Mammary epithelial cell (primary cell): ENCODE data around the gene CELSR1.

Experiments used
- EZH2 ChIP-seq: IDR thresholded peaks from 2 replicates; pipeline ENCODE4 v1.6.1; 2012; ENCODE audit warnings: low read length, inconsistent platforms, borderline replicate concordance
- TF ChIP-seq, protein P1 (sequence below), 2 donors: IDR thresholded peaks in 1 of 2; conservative IDR thresholded peaks in 1 of 2; 2 replicates each; pipeline ENCODE4 v1.5.1; 2011 to 2012; ENCODE audit warnings: inconsistent platforms in 2 of 2, low read length in 2 of 2, mild to moderate bottlenecking in 2 of 2, control low read depth in 1 of 2, low read depth in 1 of 2; ENCODE audit not compliant: insufficient read depth in 1 of 2; ENCODE audit errors: extremely low read depth in 1 of 2

DNA sequence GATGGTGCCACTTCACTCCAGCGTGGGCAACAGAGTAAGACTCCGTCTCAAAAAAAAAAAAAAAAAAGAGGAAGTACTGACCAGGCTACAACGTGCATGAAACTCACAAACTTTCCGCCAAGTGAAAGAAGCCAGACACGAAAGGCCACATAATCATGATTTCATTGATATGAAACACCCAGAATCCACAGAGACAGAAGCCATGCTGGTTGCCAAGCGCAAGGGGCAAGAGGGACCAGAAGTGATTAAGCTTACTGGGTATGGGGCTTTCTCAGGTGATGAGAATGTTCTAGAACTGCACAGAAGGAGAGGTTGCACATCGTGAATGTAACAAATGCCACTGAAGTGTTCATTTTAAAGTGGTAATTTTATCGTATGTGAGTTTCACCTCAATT, 60.9 kb downstream of the CELSR1 start:
- TF ChIP-seq, protein P1, sequence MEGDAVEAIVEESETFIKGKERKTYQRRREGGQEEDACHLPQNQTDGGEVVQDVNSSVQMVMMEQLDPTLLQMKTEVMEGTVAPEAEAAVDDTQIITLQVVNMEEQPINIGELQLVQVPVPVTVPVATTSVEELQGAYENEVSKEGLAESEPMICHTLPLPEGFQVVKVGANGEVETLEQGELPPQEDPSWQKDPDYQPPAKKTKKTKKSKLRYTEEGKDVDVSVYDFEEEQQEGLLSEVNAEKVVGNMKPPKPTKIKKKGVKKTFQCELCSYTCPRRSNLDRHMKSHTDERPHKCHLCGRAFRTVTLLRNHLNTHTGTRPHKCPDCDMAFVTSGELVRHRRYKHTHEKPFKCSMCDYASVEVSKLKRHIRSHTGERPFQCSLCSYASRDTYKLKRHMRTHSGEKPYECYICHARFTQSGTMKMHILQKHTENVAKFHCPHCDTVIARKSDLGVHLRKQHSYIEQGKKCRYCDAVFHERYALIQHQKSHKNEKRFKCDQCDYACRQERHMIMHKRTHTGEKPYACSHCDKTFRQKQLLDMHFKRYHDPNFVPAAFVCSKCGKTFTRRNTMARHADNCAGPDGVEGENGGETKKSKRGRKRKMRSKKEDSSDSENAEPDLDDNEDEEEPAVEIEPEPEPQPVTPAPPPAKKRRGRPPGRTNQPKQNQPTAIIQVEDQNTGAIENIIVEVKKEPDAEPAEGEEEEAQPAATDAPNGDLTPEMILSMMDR (conservative IDR thresholded peaks at IDR 0.05 in 1 of 2, IDR thresholded peaks at IDR 0.05 in 1 of 2; ENCODE audit: extremely low read depth in 1 of 2, insufficient read depth in 1 of 2, low read depth in 1 of 2, low read length in 2 of 2) = no peak
- no peak for TF ChIP-seq EZH2
